DND-41 (cell line): ENCODE measurements around the gene PAK4.

Experiments used
- ATAC-seq: fragments of 200-7000 bp; cut with Tn5 transposase; 3 replicates; pipeline ENCODE4 v1.9.1; 2021; ENCODE audit warnings: low read depth; ENCODE audit not compliant: insufficient read depth
- DNase-seq: peaks from one replicate; pipeline ENCODE4 v3.0.0-alpha.2; 2020
- H2AFZ ChIP-seq: 2 replicates; pipeline ENCODE4 v1.6.0; 2012; ENCODE audit warnings: low read depth, low read length
- H3K27ac ChIP-seq: 2 replicates; pipeline ENCODE4 v1.5.1; 2012; ENCODE audit warnings: low read length, inconsistent platforms
- H3K27me3 ChIP-seq: fragments of 200-600 bp; sonication (generic); 2 replicates; pipeline ENCODE4 v1.6.0; 2012; ENCODE audit warnings: low read length, mild to moderate bottlenecking, inconsistent platforms; ENCODE audit not compliant: insufficient read depth, poor library complexity
- H3K36me3 ChIP-seq: 2 replicates; pipeline ENCODE4 v1.5.1; 2012; ENCODE audit warnings: low read length, inconsistent platforms; ENCODE audit not compliant: insufficient read depth
- H3K4me1 ChIP-seq: 2 replicates; pipeline ENCODE4 v1.5.1; 2012; ENCODE audit warnings: mild to moderate bottlenecking, low read length; ENCODE audit not compliant: insufficient read depth
- H3K4me2 ChIP-seq: 2 replicates; pipeline ENCODE4 v1.6.0; 2012; ENCODE audit warnings: mild to moderate bottlenecking, moderate library complexity, low read length, inconsistent platforms; ENCODE audit not compliant: insufficient read depth
- H3K4me3 ChIP-seq, 2 experiments: fragments of 200-600 bp in 1 of 2; shearing (Covaris generic) in 1 of 2; 2 replicates each; pipeline ENCODE4 v1.5.1; 2012 to 2016; ENCODE audit warnings: inconsistent platforms in 2 of 2, low read length in 2 of 2, mild to moderate bottlenecking in 2 of 2, low read depth in 1 of 2, moderate library complexity in 1 of 2
- H3K79me2 ChIP-seq: 2 replicates; pipeline ENCODE4 v1.6.0; 2012; ENCODE audit warnings: low read length, inconsistent platforms; ENCODE audit not compliant: insufficient read depth
- H3K9ac ChIP-seq: 2 replicates; pipeline ENCODE4 v1.6.0; 2012; ENCODE audit warnings: low read depth, mild to moderate bottlenecking, inconsistent platforms, low read length, moderate library complexity
- H3K9me3 ChIP-seq: 2 replicates; pipeline ENCODE4 v1.5.1; 2012; ENCODE audit warnings: low read length, moderate library complexity, mild to moderate bottlenecking, inconsistent platforms; ENCODE audit not compliant: insufficient read depth, severe bottlenecking
- H4K20me1 ChIP-seq: 2 replicates; pipeline ENCODE4 v1.6.0; 2012; ENCODE audit warnings: low read length; ENCODE audit not compliant: insufficient read depth
- CTCF ChIP-seq: IDR thresholded peaks from 2 replicates; pipeline ENCODE4 v1.5.1; 2012; ENCODE audit warnings: borderline replicate concordance, low read length, moderate library complexity, mild to moderate bottlenecking; ENCODE audit not compliant: poor library complexity, severe bottlenecking; ENCODE audit errors: extremely low read depth
- EZH2 ChIP-seq: IDR thresholded peaks from 3 replicates; pipeline ENCODE4 v1.6.1; 2012; ENCODE audit warnings: borderline replicate concordance, low read depth, mild to moderate bottlenecking, moderate library complexity, low read length, inconsistent platforms; ENCODE audit not compliant: severe bottlenecking

The PAK4 gene

GRCh38 chr19:39224910-39225309, 99.3 kb downstream of the PAK4 start:
- Histone ChIP-seq H2AFZ (no peak overlapping the region), H3K79me2 (no peaks in the 10 kb centered on the region), H3K27me3 (no peaks in the 10 kb centered on the region), H4K20me1 (no peaks in the 10 kb centered on the region), H3K27ac (no peak overlapping the region), H3K4me2 (no peak overlapping the region), H3K9ac (no peak overlapping the region), H3K36me3 (no peaks in the 10 kb centered on the region), H3K4me1 (no peaks in the 10 kb centered on the region), H3K9me3 (no peaks in the 10 kb centered on the region), H3K4me3 (no peak overlapping the region)
- ATAC-seq (no peak), DNase-seq (no peak)
- no peak for TF ChIP-seq EZH2
- TF ChIP-seq CTCF, result no peak
